SIG-M5 treated with dmso at 0.1 percent for 504 hours (cell line): ENCODE data around the gene POLD2.
A peak's percentile ranks its signal among the peaks of the same experiment; 100 is the strongest.

Source experiments
- DNase-seq: peaks from one replicate; lab custom pipeline; 2025; ENCODE audit not compliant: unreplicated experiment; lab: John Stamatoyannopoulos, UW

Gene POLD2

GRCh38 chr7:44083796-44084195, 39.6 kb downstream of the POLD2 start:
- no peak for DNase-seq

- DNase-seq: peak; percentile 99
Observed at GRCh38 chr7:44082541-44083207, 40.7 kb downstream of the POLD2 start.

GRCh38 chr7:44081266-44081748, 42.0 kb downstream of the POLD2 start:
- peak; percentile 40 for DNase-seq

GRCh38 chr7:44080686-44081265, 42.6 kb downstream of the POLD2 start:
- no peak for DNase-seq

- DNase-seq: no peak
Observed at GRCh38 chr7:44080118-44080517, 43.2 kb downstream of the POLD2 start.

- DNase-seq: no peak
Observed at GRCh38 chr7:44079331-44080021, 43.9 kb downstream of the POLD2 start.

GRCh38 chr7:44078521-44078920, 44.8 kb downstream of the POLD2 start:
- no peak for DNase-seq

- DNase-seq: no peak
Observed at GRCh38 chr7:44077681-44078091, 45.7 kb downstream of the POLD2 start.

- DNase-seq: no peak
Observed at GRCh38 chr7:44077061-44077460, 46.3 kb downstream of the POLD2 start.

- DNase-seq: no peak
Observed at GRCh38 chr7:44076101-44076895, 47.0 kb downstream of the POLD2 start.

GRCh38 chr7:44075296-44076075, 47.9 kb downstream of the POLD2 start:
- peak; percentile 20 for DNase-seq

GRCh38 chr7:44074349-44074695, 49.0 kb downstream of the POLD2 start:
- no peak for DNase-seq

- peak; percentile 47 for DNase-seq
Observed at GRCh38 chr7:44073664-44074348, 49.5 kb downstream of the POLD2 start.

GRCh38 chr7:44072364-44073231, 50.8 kb downstream of the POLD2 start:
- DNase-seq: peak; percentile 36

GRCh38 chr7:44071726-44072363, 51.5 kb downstream of the POLD2 start:
- DNase-seq: no peak

GRCh38 chr7:44068054-44068453, 55.3 kb downstream of the POLD2 start:
- no peak for DNase-seq

GRCh38 chr7:44067064-44067951, 56.0 kb downstream of the POLD2 start:
- DNase-seq: no peak
